GOT3 (cell line): ENCODE results near the gene ATOX1.
"Not testable (repeated sequence)": the region's sequence is repeated elsewhere in the genome, so short reads cannot be mapped to it uniquely, and the experiment has no call there.

Source experiments
- DNase-seq: peaks from one replicate; lab custom pipeline; 2025; ENCODE audit warnings: mixed read lengths; lab: John Stamatoyannopoulos, UW

Gene ATOX1

DNA sequence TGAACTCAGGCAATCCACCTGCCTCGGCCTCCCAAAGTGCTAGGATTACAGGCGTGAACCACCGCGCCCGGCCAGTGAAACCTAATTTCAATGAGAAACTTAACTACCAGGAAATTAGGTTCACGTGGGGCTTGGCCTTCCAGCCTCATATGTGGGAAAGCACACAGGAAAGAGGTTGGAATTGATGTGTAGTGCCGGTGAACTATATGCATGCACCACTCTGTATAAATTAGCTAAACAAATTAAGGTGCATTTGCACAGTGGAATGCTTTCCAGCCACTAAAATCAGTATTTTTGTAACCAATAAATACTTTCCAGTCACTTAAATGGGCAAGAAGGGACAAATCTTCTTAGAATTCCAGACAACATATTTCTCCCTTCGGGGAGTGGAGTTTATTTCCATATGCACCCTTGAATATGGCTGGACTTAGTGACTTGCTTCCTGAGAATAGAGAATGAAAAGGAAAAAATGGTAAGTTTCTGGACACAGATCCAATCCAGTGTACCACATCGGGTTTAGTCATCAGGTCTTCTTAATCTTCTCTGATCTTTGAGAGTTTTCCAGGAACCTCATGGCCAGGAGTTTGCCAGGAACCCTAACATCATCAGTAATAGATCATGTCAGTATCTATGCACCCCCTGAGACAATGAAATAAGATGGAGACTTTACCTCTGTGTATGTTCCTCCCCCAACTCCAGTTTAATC lies 24.9 kb downstream of the ATOX1 start:
- DNase-seq, result no peak

DNA sequence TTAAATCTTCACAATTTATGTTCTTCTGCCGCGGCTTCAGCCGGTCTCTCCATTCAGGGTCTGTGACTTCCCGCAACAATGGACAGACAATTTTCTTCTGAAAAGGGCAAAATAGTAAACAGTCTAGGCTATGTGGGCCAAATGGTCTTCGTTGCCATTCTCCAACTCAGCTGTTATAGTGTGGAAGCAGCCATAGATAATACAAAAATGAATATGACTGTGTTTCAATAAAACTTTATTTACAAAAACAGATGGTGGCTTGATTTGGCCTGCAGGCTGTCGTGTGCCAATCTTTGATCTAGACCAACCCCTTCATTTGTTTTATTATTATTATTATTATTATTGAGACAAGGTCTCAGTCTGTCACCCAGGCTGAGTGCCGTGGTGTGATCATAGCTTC lies 28.1 kb downstream of the ATOX1 start:
- no peak for DNase-seq

DNA sequence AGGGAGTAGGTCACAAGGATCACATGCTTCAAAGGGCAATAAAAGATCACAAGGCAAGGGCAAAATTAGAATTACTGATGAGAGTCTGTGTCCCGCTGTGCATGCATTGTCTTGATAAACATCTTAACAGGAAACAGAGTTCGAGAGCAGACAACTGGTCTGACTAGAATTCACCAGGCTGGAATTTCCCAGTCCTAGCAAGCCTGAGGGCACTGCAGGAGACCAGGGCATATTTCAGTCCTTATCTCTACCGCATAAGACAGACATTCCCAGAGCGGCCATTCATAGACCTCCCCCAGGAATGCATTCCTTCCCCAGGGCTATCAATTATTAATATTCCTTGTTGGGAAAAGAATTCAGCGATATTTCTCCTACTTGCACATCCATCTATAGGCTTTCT lies 28.8 kb downstream of the ATOX1 start:
- not testable (repeated sequence) for DNase-seq

DNA sequence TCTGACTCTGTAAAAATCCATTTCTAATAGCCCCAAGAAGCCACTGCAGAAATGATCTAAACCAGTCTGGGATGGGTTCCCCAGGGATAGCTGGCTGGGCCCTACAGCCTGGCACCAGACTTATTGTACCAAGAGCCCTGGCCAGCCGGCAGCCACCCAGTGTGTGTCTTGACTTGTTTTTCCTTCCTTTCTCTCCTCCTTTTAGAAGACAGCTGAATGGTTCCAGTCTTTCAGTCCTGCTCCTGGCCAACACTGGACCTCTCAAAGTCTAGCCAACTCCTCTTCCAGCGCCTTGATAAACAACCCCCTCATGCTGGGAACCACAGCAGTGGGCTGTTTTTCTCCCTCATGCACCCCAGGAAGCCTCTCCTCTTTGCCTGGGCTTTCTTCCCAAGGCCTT lies 34.1 kb downstream of the ATOX1 start:
- DNase-seq, result no peak

DNA sequence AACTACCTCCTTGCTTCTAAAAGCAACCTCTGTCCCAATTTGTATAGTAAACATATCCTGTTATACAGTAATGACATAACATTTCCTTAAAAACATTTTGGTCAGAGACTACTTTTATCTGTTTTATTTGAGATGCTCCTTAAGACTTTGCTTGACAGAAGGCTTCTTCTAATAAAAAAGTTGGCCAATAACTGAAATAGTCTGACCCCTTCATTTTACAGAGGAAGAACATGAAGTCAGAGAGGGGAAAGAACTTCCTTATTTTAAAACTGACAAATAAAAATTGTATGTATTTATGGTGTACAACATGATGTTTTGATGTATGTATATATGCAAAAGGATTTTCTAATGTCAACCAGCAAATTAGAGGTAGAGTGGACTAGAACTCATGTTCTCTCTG lies 35.9 kb downstream of the ATOX1 start:
- DNase-seq, result no peak

DNA sequence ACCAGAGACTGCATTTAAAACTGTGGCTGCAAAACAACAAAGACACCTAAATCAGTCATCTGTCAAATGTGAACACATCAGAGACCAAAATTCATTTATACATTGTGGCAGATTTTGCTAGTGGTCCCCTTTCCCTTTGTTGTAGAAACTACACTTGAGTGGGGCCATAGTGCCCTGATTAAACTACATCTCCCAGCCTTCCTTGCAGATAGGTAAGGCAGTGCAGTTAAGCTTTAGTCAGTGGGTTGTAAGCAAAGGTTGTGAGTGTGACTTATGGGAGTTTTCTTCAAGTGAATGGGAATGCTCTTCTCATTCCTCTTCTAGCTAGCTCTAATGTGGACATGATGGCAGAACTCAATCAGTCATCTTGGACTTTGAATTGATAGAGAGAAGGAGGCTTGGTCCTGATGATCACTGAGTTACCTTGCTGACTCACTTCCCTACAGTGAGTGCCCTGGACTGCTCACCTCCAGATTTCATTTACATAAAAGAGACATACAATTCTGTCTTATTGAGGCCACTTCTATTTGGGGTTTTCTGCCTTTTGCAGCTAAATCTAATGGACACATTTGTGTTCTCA lies 36.5 kb downstream of the ATOX1 start:
- DNase-seq, result no peak

DNA sequence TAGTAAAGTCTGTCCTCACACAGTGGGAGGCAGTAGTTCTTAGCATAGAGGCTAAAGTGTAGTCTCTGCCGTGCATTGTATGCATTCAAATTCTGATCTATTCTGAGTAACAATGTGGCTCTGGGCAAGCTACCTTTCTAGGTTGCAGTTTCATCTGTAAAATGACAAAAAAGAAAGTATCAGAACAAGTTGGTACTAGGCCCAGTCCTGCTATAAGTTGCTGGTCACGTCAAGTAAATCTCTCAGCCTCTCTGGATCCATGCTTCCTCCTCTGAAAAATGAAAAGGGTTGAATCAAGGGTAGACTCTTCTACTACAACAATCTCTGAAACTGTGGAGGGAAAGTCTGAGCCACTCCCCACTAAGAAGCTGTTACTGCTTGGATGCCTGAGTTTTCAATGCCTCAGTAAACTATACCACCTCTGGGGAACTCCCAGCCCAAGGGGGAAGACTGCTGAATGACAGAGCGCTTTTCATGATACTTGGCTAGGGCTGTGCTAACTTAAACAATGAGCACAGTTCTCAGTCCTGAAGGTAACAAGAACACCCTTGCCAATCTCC lies 37.3 kb downstream of the ATOX1 start:
- no peak for DNase-seq

DNA sequence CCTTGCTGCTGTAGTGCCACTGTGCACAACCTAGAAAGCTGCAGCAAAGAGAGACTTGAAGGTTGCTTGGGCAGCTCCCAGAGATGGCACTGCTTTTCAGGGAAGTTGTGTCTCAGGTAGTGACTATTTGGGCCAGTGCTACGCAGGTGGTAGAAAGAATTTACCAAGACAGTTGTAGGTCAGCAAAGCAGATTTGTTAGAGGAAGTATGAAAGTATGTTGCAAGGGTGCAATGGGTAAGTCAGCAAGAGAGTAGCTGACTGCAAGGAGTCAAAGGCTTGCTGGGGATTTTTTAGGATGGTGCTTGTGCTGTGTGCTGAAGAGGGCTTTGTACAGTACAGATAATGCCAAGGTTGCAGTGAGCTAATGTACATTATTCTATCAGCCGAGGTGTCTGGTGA lies 38.2 kb downstream of the ATOX1 start:
- no peak for DNase-seq

DNA sequence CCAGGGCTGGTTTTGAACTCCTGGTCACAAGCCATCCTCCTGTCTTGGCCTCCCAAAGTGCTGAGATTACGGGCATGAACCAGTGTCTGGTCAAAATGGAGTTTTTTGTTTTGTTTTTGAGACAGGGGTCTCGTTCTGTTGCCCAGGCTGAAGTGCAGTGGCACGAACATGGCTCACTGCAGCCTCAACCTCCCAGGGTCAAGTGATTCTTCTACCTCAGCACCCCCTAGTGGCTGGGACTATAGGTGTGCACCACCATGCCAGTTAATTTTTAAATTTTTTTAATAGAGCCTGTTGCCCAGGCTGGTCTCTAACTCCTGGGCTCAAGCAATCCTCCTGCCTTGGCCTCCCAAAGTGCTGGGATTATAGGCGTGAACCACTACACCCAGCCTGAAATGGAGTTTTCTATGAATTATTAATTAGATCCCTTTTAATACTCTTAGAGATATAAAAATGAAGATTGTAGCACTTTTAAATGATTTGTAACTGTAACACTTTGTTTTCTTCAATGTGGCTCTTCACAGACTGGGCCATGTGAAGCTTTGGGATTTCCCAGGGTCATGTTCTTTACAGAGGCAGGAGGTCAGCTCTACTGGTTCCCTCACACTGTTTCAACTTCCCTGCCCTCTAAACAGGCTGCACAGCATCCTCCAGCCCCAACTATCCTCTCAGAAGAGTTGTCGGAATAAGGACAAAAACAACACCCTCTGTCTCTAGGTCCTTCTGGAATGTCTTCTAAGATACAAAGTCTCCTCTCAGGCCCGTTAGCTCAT lies 39.0 kb downstream of the ATOX1 start:
- no peak for DNase-seq

DNA sequence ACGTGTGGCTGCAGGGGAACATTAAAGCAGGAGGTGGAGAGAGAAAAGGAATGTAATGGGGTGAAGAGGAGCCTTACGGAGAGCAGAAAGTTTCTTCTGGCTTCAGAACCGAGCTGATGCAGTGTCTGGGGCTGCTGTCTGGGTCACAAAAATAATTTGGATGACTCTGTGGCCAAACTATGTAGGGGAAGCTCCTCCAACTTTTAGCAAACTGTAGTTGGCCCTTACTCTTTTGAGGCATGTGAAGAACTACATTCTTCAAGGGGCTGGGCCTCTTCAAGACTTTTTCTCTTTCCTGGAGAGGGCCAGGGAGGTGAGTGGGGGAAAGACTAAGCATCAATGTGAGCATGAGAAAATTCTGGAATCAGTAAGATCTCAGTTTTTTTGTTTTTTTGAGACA lies 39.8 kb downstream of the ATOX1 start:
- DNase-seq, result no peak

DNA sequence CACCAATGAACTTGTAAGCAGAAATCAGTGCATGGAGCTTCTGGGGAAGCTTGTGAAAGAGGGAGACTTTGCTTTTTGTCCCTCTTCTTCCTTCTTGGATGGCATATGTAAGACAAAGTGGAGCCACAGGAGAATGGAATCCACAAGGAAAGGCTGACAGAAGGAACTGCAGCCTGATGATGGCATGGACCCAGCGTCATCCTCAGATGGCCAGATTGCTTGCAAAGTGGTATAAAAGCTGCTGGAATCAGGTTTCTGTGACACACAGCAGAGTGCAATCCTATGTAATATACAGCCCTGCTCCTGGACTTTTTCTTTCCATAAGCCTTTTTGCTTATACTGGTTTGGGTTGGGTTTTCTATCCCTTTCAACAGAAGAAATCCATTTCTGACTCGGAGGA lies 40.3 kb downstream of the ATOX1 start:
- no peak for DNase-seq

DNA sequence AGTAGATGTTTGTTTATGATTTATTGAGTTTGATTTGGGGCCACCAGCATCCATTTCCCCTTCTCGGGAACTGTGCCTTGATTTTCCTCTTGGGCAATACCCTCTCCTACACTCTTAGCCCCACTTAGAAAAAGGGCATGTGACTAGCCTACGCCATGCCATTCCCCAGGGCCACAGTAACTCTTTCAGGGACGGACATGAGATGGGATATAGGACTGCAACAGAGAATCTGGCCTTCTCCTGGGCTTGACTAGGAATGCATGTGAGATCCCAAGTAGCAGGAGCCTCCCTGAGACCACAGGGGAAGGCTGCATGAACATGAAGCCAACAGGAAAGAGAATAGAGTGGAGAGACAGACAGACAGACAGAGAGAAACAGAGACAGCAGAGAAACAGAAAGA lies 41.0 kb downstream of the ATOX1 start:
- no peak for DNase-seq

DNA sequence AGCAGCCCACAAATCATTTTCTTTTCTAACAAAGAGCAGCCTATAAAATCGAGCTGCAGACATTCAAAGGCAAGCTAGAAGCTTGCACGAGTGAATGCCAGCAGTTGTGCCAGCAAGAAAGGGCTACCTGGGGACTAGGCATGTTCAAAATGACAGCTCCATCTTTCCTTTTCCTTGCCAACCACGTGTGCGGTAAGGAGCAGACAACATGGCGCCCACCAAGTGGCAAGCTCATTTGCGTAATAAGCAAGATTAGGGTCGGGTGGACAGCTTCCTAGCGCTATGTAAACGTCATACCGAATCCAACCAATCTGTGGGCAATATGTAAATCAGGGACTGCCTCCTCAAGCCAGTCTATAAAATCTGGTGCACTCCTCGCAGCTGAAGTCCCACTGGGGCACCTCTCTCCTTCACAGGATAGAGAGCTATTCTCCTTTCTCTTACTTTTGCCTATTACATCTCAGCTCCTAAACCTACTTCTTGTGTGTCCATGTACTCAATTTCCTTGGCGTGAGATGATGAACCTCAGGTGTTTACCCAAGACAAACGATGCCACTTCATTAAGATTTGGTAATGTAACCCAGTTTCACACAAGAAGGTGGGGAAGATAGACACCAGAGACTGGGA lies 49.2 kb downstream of the ATOX1 start:
- no peak for DNase-seq

DNA sequence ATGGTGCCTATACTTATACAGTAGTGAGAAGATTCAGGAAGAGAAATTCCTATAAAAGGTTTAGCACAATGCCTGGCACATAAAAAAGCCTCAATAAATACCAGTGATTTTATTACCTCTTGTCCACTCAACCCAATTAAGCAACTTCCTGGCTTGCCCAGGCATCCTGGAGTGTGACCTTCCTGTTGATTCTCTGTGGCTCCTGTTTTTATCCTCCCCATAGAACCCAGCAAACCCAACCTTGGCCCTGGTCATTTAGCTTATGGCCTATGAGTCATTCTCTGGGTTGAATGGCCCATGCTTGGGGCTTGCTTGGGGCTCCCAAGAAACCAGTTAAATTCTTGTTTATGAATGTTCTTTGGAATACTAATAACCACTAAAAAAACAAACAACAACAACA lies 50.3 kb downstream of the ATOX1 start:
- DNase-seq, result no peak

DNA sequence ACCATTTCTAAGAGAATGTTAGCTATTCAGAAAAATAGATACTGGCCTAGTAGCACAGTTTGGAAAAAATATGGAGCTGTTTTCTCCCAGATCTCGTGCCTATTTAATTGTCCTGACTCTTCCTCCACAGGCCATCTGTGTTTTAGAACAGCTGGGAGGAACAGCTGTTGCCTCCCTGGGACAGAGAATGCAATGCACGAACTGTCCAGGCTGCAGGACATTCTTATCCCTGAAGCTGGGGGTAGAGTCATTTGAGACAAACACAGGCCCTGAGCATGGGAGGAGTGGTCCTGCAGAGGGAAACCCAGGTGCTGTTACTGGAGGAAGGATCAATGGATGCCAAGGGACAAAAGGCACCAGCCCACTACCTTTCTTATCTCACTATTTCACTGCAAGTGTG lies 50.9 kb downstream of the ATOX1 start:
- DNase-seq, result no peak

DNA sequence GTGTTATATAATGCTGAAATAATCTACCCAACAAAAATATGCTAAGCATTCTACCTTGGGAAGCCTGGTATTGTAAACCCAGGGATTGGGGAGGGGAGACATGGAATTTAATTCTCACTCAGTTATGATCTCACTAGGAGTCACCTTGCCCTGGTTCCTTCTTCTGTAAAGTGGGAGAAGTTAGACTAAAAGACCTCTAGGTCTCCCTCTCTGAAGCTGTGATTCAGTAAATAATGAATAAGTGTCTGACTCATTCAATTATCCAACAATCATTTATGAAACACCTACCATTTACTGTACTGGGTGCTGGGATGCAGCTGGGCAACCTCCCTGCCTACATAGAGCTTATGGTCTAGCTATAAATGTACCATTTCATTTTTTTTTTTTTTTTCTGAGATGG lies 51.5 kb downstream of the ATOX1 start:
- no peak for DNase-seq

DNA sequence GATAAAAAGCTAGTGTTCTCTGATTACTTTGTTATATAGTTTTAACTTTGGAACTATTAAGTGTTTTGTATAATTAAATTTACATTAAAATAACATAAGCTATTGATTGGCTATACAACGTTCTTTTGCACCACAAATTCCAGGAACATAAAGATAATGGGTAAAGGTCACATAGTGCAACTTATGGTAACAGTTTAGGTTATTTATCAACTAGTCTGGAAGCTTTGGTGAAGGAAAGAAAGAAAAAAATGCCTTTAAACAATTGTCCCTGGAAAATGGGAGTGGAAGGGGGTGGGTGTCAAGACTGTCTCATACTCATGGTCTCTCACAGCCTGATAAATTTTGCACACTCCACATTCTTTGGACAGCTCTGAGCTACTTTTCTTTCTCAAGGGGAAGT lies 54.7 kb downstream of the ATOX1 start:
- DNase-seq, result no peak

DNA sequence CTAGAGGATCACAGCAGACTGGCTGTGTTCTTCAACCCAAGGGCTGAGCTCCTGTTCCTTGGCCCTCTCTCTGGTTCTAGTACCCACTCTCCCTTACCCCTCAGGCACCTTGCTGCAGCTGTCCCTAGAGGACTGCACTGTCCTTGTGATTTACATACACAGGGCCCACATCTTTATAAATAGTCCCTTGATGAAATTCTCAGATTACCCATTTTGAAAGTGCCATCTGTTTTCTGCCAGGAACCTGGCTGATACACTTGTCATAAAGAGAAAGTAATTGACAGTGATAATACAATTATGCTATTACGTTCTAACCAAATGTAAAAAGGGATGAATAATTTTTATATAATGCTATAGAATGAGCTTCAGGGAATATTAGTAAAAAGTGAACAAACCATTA lies 55.2 kb downstream of the ATOX1 start:
- no peak for DNase-seq

DNA sequence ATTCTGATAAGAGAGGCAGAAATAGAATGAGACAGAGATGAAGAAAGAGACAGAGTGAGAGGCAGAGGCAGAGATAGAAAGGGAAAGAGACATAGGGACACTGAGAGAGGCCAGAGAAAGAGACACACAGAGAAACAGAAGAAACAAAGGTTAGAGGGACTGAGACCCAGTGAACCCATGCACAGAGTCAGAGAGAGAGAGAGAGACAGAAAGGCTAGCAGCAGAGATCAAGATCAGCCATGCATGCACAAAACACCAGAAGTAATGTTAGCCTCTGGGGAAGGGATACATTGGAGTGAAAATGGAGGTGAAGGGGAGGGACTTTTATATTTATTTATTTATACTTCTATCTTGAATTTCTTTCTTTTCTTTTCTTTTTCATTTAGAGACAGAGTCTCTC lies 57.6 kb downstream of the ATOX1 start:
- no peak for DNase-seq

DNA sequence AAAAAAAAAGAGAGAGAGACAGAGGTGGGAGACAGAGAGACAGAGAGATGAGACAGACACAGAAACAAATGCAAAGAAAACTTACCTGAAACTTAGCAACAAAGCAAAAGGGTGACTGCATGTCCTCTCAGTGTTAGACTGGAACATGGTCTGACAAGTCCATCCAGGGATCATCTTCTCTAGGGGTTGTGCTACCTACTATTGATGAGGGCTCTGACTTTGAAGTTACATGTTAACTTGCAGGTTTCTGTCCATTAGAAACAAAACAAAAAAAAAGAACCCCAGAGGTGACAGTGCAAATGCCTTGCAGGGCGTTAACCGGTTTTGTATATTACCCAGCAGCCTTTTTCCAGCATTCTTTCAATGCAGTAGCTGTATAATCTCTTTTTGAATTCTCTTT lies 58.1 kb downstream of the ATOX1 start:
- DNase-seq, result no peak

DNA sequence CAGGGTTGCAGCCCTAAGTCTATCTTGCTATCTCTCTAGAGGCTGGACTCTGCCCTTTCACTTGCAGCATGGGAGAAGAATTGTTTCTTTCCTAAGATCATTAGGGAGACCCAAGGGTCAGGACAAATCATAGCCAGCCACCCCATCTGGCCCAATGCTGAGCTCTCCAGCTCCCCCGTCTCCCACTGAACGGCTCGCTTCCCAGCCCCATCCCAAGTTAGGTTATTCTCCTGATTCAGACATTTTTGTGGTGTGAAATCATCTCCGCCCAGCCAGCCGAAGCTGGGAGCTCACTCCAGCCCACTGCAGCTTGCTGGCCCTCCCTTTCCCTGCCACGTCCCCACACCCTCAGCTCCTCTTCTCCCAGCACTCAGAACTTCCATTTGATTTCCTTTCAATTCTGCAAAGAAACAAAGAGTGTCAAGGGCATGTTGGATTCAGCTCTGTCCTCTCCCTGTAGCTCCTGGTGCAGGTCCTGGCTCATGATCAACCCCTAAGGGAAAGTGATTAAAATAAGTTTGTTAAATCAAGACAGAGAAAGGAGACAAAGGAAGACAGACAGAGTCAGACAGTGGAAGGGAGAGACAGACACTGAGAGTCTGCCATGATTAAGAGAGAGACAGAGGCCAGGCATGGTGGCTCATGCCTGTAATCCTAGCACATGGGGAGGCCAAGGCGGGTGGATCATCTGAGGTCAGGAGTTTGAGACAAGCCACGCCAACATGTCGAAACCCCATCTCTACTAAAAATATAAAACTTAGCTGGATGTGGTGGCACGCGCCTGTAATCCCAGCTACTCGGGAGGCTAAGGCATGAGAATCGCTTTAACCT lies 59.1 kb downstream of the ATOX1 start:
- peak; percentile 88 for DNase-seq

DNA sequence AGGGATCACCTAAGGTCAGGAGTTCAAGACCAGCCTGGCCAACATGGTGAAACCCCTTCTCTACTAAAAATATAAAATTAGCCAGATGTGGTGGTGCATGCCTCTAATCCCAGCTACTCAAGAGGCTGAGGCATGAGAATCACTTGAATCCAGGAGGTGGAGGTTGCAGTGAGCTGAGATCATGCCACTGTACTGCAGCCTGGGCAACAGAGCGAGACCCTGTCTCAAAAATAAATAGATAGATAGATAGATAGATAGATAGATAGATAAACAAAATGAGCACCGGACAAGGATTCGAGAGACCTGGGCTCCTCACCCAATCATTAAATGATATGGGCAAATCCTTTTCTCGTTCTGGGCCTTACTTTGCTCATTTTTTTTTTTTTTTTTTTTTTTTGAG lies 60.4 kb downstream of the ATOX1 start:
- DNase-seq, result not testable (repeated sequence)
